NCI-H2107 treated with DMSO at 0.1 percent for 48 hours (cell line): ENCODE measurements around the gene DSTYK.
"Not testable (repeated sequence)": the region's sequence is repeated elsewhere in the genome, so short reads cannot be mapped to it uniquely, and the experiment has no call there.

Experiments used
- DNase-seq: peaks from one replicate; lab custom pipeline; 2025; ENCODE audit not compliant: unreplicated experiment; lab: John Stamatoyannopoulos, UW

DSTYK gene

DNA sequence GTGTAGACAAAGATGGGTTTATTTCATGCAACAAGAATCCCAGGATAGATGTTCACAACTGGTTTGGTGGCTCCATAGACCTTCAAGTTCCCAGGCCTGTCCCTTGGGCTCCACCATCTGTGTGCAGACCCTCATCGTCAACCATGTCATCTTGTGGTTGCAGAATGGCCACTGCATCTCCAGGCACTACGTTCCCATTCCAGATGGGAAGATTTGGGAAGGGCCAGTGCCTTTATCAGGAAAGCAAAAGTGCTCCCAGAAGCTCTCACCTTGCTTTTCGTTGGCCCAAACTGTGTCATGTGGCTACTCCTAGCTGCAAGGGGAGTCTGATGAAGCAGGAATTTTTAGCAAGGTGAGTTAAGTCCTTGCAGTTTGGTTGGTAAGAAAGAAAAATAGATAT lies 29.1 kb upstream of the DSTYK start:
- no peak for DNase-seq

GRCh38 chr1:205240118-205240517 lies 28.6 kb upstream of the DSTYK start:
- DNase-seq, result no peak

DNA sequence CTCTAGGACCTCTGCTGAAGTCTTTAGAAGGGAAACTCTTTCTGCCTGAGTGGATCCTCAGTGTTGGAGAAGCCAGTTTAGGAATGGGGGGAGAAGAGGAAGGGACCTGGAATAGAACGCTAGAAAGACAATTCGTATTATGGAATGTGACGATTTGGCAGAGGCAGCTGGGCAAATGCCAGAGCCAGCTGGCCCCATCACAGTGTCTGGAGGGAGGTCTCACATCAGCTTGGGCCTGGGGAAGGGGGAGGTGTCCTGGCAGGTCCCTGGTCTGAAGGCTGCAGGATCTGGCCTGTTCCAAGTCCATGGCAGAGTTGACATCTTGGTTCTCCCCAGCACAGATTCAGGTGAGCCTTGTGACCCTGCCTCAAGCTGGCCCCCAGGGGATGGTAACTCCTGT lies 27.6 kb upstream of the DSTYK start:
- no peak for DNase-seq

DNA sequence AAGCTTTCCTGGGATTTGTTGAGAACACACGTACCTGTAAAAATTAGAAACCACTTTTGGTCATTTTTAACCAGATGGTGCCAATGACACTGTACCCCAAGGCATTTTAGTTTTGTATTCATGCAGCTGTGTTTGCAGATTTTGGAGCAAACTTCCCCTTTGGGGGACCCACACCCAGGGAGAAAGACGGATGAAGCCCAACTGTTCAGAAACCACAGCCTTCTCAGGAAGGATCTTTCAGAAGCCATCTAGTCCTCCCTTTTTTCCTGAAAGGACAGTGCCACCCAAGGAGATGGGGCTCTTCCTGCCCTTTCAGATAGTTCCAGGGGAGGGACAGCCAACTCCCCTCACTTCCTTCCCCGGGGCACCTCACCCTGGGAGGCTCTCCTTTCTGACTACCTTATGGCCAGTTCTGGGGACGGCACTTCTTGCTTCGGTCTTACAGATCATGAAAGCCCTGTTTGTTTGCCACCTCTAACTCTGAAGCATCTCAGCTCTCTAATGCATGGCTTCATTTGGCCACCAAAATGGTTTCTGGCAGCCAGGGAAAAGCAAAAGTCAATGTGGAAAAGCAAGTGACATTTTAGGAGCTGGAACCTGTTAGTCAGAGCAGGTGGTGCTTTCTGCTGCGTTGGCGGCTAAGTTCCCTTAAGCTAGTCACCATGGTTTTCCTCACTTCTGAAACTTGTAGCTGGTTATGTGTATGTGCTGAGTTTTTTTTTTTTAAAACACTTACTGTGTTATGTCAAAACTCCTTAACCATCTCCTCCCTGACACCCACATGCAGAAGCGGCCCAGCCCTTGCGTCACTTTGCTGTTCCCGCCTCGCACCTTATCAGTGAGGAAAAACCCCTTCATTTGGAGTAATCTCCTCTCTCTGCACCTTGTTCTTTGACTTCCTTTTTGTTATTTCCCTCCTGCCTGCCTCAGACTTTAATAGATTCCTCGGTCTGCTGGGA lies 26.3 kb upstream of the DSTYK start:
- no peak for DNase-seq

GRCh38 chr1:205236951-205237475 lies 25.5 kb upstream of the DSTYK start:
- DNase-seq, result no peak

DNA sequence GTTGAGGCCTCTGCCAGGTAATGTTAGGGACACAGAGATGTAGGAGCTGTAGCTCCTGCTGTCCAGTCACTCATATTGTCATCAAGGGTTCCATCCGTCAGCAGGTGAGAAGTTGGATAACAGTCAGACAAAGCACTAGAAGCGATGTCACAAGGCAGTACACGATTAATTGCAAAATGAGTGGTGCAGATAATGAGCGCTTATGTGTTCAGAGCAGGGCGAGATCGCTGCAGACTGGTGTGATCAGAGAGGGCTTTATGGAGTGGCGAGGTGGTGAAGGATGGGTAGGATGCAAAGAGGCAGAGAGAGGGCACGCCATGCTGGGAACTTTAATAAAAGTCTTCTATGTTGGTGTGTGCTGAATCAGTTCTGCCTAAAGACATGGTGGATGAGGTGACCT lies 25.0 kb upstream of the DSTYK start:
- no peak for DNase-seq

GRCh38 chr1:205235951-205236350 lies 24.4 kb upstream of the DSTYK start:
- DNase-seq, result no peak

DNA sequence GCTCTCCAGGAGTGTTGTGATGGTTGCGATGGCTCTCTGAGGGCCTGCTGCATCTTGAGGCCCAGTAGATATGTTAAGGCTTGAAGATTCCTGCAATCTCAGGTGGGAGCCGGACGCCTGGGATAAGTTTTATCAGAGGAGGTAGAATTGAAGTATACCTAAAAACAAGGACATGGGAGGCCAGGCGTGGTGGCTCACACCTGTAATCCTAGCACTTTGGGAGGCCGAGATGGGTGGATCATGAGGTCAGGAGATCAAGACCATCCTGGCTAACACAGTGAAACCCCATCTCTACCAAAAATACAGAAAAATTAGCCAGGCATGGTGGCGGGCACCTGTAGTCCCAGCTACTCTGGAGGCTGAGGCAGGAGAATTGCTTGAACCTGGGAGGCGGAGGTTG lies 22.5 kb upstream of the DSTYK start:
- DNase-seq, result not testable (repeated sequence)

- DNase-seq, result no peak
Measured at GRCh38 chr1:205232945-205233397, 21.5 kb upstream of the DSTYK start.

- DNase-seq, result no peak
Measured at GRCh38 chr1:205232127-205232820, 20.8 kb upstream of the DSTYK start.

DNA sequence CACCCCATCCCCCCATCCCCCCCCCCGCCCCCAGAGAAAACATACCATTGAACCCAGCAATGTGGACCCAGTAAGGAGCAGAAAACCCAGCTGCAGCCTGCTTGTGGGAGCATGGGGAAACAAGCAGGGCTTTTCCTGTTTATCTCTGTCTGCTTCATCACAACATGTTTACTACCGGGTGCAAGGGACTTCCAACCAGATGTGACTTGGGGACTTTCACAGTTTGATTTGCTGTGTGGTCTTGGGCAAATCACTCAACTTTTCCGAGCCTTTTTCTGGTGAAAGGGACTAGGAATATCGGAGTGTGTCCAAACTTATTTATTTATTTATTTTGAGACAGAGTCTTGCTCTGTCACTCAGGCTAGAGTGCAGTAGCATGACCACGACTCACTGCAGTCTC lies 19.5 kb upstream of the DSTYK start:
- no peak for DNase-seq

DNA sequence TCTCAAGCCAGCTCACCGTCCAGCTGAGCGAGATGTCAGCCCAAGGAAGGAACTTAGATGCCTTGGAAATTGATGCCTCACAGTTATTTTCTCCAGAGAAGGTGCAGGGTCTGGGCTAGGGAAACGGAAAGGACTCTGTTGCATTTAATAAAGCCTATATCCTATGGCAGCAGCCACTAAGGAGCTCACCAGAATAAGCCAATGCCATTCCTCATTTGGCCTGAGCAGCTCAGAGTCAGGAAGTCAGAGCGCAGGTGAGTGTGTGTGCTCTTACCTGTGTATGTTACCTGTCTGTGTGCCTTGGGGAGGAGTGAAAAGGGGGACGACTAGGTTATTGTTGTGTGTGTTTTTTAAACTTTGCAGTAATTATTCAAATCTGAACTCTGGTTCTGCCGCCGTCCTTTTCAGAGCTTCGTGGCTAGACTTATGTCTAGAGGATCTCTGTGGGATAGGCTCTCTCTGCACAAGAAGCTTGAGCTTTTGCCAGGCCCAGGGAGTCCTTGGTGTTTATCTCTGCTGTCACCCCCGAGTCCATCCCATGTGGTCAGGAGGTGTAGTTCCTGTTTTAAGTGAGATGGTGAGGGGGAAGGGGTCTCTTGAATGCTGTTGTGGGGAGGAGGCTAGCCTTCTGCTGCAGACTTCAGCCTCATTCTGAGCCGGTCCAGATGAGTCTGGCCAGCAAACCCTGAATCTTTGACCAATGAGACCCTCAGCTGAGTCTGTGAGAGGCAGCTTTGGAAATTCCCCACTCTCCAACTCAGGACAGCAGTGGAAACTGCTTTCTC lies 18.6 kb upstream of the DSTYK start:
- peak; percentile 46 for DNase-seq

DNA sequence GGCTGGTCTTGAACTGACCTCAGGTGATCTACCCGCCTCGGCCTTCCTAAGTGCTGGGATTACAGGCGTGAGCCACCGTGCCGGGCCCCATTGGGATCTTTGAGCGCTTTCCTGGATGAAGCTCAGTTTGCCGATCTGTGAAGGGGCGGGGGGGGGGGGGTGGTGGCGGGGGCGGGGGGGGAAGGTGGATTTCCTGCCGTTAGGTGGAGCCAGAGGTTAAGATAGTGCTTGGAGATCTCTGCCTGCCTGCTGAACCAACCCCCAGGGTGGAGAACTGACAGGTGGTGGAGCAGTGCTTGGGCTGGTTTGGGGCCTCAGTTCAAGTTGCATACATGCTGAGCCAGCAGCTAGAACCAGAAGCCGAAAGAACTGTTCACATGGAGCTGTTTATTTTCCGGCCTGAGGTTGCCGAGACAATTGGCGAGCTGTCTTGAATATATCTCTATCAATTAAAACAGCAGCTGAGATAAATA lies 17.9 kb upstream of the DSTYK start:
- DNase-seq, result peak; percentile 98

GRCh38 chr1:205228093-205228521 lies 16.6 kb upstream of the DSTYK start:
- DNase-seq, result no peak

DNA sequence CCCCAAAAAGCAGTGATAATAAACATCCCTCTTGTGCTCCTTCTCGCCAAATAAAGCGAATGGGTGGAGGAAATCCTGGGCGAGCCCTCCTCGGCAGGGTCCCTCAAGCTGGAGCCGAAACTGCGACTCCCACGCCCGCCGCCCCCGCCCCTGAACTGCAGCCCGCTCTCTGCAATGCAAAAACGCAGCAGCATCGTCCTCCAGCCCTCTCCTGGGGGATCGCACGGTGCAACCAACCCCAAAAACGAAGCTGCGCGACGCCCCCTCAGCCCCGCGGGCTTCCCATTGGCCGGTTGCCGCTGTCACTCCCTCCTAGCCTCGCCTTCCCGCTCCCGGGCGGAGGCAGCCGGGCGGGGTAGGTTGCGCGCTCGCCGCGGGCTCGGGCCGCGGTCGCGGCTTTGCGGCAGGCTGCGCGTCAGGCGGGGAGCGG lies 16.1 kb upstream of the DSTYK start, which contains the start of gene TMCC2:
Gene TMCC2, plus strand, starts transcription at position 363 of the 430 bp plus-strand sequence. CDS start 619 bp downstream, outside the sequence.
- peak; percentile 79 for DNase-seq

DNA sequence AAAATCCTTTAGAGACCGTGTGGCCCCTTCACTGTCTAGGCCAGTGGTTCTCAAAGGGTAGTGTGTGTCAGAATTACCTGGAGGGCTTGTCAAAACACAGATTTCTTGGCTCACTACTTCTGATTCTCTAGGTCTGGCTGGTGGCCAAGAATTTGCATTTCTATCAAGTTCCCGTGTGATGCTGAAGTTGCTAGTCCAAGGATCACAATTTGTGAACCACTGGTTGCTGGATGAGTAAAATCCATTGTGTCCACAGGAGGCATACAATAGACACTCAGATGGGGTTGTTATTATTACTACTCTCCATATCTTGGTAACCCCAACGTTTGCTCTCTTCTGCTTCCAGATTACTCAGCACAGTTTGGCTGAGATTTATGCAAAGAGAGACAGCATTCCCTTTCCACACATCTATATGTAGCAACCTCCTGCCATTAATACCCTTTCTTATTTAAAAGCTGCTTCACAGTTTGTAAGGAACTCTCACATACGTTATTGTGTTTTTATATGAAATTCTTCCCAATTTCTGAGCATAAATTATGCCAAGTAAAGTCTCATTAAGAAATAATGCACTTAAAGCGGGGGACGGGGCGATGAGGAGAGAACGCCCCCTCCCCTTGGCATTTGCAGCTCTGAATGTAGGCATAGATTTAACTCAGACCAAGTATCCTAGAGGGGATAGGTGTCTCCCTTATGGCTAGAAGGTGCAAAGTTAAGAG lies 15.5 kb upstream of the DSTYK start:
- DNase-seq, result no peak

DNA sequence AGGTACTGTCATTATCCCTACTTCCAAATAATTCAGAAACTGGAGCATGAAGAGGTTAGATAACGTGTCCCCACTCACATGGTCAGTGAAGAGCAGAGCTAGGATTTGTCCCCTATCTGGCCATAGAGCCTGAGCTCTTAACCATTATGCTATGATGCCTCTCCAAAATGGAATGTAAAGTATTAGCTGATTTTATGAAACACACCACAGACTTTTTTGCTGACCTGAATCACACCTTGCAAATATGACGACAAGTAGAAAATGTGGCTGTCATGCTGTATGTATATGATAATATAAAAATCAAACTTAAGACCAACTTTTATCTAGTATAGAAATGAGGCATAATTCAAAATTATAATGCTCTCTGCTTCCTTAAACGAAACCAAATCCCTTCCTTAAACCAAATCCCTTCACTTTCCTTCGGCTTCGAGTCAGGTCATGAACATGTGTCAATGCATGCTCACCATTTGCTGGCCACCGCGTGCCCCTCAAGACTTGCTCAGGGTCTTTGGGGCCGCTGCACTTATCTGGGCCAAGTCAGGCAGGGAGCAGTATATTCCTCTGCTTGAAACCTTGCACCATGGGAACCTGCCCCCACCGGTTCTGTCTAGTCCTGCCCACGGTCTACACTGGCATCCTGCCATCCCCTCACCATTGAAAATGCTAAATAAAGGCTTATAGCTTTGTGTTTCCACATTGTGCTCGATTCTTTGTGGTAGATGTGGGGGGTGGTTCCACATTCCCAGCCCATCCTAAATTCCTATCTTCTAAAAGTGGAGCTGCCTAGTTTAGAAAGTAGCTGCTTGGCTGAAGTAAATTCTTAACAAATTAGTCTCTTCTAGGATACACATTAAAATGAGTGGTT lies 14.6 kb upstream of the DSTYK start:
- peak; percentile 67 for DNase-seq

- no peak for DNase-seq
Measured at GRCh38 chr1:205224736-205225135, 13.2 kb upstream of the DSTYK start.

DNA sequence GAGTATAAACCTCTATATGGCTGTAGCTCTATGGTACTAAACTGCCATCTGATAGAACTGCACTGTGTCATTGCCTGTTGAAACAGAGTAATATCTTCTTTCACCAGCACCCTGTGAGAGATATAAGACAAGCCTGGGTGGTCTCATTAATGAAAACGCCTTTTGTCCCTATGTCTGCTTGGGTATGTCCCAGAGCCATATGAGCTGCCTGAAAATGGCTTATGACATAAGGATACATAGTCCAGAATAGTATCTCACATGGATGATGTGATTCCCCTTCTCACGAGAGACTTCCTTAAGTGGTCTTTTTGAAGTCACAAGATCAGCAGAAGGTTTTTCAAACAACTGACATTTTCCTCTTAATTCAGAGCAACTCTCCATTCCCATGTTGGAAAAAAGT lies 8.9 kb upstream of the DSTYK start:
- DNase-seq, result no peak
